HCT116 (cell line): ENCODE data around the gene TM7SF2.

Experiments used
- ELF1 ChIP-seq: IDR thresholded peaks from 2 replicates; pipeline ENCODE4 v1.6.1; 2012; ENCODE audit warnings: low read depth, borderline replicate concordance
- EZH2 ChIP-seq: fragments of 200-600 bp; sonication (generic); IDR thresholded peaks from 2 replicates; pipeline ENCODE4 v1.6.1; 2017; ENCODE audit warnings: antibody characterized with exemption, mixed run types
- EZH2phosphoT487 ChIP-seq: fragments of 200-600 bp; IDR thresholded peaks from 2 replicates; pipeline ENCODE4 v1.6.1; 2018; ENCODE audit warnings: antibody characterized with exemption, borderline replicate concordance
- MAX ChIP-seq: IDR thresholded peaks from 2 replicates; pipeline ENCODE4 v1.6.1; 2012
- POLR2A ChIP-seq: IDR thresholded peaks from 2 replicates; pipeline ENCODE4 v1.7.0; 2011; ENCODE audit warnings: borderline replicate concordance; ENCODE audit not compliant: insufficient read depth, insufficient read length; ENCODE audit errors: extremely low read depth
- POLR2AphosphoS5 ChIP-seq: IDR thresholded peaks from 2 replicates; pipeline ENCODE4 v1.6.1; 2011; ENCODE audit warnings: mild to moderate bottlenecking, low read depth, low read length, moderate library complexity
- RAD21 ChIP-seq: IDR thresholded peaks from 2 replicates; pipeline ENCODE4 v1.6.1; 2012; ENCODE audit warnings: low read depth, mild to moderate bottlenecking
- SIN3A ChIP-seq: IDR thresholded peaks from 2 replicates; pipeline ENCODE4 v1.6.1; 2012; ENCODE audit warnings: low read depth
- SP1 ChIP-seq: IDR thresholded peaks from 2 replicates; pipeline ENCODE4 v1.6.1; 2012; ENCODE audit warnings: low read depth
- YY1 ChIP-seq: IDR thresholded peaks from 2 replicates; pipeline ENCODE4 v1.6.1; 2011; ENCODE audit warnings: low read length, low read depth, moderate library complexity, mild to moderate bottlenecking; ENCODE audit not compliant: insufficient replicate concordance; ENCODE audit errors: extremely low read depth
- ZNF274 ChIP-seq: fragments of 200-500 bp; sonication (Bioruptor generic); IDR thresholded peaks from 2 replicates; pipeline ENCODE4 v1.6.1; 2014; ENCODE audit warnings: mild to moderate bottlenecking, low read depth, low read length, inconsistent platforms
- TF ChIP-seq, protein P1 (sequence below), 3 experiments: fragments of 200-600 bp in 1 of 3; sonication (generic) in 1 of 3; IDR thresholded peaks in 2 of 3; conservative IDR thresholded peaks in 1 of 3; 2 replicates each; pipeline ENCODE4 v1.5.1; 2012 to 2017; ENCODE audit warnings: low read depth in 2 of 3, low read length in 2 of 3, antibody characterized with exemption in 1 of 3, borderline replicate concordance in 1 of 3, control low read depth in 1 of 3, mild to moderate bottlenecking in 1 of 3, mixed read lengths in 1 of 3, mixed run types in 1 of 3, moderate library complexity in 1 of 3; ENCODE audit not compliant: insufficient read depth in 1 of 3
- TF ChIP-seq, protein P2 (sequence below): IDR thresholded peaks from 2 replicates; pipeline ENCODE4 v1.6.1; 2012; ENCODE audit warnings: low read depth

- no peak for TF ChIP-seq POLR2A
- TF ChIP-seq, protein P1, sequence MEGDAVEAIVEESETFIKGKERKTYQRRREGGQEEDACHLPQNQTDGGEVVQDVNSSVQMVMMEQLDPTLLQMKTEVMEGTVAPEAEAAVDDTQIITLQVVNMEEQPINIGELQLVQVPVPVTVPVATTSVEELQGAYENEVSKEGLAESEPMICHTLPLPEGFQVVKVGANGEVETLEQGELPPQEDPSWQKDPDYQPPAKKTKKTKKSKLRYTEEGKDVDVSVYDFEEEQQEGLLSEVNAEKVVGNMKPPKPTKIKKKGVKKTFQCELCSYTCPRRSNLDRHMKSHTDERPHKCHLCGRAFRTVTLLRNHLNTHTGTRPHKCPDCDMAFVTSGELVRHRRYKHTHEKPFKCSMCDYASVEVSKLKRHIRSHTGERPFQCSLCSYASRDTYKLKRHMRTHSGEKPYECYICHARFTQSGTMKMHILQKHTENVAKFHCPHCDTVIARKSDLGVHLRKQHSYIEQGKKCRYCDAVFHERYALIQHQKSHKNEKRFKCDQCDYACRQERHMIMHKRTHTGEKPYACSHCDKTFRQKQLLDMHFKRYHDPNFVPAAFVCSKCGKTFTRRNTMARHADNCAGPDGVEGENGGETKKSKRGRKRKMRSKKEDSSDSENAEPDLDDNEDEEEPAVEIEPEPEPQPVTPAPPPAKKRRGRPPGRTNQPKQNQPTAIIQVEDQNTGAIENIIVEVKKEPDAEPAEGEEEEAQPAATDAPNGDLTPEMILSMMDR (IDR thresholded peaks at IDR 0.05 in 2 of 3, conservative IDR thresholded peaks at IDR 0.05 in 1 of 3; ENCODE audit: borderline replicate concordance in 1 of 3, insufficient read depth in 1 of 3, low read depth in 2 of 3, low read length in 2 of 3) = no peak
- no peak for TF ChIP-seq EZH2phosphoT487
- TF ChIP-seq SIN3A = no peak
- no peak for TF ChIP-seq EZH2
- no peak for TF ChIP-seq RAD21
- TF ChIP-seq YY1 = no peak
- no peak for TF ChIP-seq POLR2AphosphoS5
- no peak for TF ChIP-seq MAX
- no peak for TF ChIP-seq SP1
- TF ChIP-seq, protein P2, sequence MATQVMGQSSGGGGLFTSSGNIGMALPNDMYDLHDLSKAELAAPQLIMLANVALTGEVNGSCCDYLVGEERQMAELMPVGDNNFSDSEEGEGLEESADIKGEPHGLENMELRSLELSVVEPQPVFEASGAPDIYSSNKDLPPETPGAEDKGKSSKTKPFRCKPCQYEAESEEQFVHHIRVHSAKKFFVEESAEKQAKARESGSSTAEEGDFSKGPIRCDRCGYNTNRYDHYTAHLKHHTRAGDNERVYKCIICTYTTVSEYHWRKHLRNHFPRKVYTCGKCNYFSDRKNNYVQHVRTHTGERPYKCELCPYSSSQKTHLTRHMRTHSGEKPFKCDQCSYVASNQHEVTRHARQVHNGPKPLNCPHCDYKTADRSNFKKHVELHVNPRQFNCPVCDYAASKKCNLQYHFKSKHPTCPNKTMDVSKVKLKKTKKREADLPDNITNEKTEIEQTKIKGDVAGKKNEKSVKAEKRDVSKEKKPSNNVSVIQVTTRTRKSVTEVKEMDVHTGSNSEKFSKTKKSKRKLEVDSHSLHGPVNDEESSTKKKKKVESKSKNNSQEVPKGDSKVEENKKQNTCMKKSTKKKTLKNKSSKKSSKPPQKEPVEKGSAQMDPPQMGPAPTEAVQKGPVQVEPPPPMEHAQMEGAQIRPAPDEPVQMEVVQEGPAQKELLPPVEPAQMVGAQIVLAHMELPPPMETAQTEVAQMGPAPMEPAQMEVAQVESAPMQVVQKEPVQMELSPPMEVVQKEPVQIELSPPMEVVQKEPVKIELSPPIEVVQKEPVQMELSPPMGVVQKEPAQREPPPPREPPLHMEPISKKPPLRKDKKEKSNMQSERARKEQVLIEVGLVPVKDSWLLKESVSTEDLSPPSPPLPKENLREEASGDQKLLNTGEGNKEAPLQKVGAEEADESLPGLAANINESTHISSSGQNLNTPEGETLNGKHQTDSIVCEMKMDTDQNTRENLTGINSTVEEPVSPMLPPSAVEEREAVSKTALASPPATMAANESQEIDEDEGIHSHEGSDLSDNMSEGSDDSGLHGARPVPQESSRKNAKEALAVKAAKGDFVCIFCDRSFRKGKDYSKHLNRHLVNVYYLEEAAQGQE = no peak
- TF ChIP-seq ZNF274 = no peak
- TF ChIP-seq ELF1 = no peak
Measured at GRCh38 chr11:65135633-65136145, 24.0 kb downstream of the TM7SF2 start.
